ENCODE data around the gene AGAP1. TPM values are rescaled to one million over a fixed set of nuclear protein-coding genes. Genes with fewer than 3 reads are reported as not detected.

Gene AGAP1
- total RNA-seq, 1 experiment from 2014 or later: 23.4 TPM

DNA sequence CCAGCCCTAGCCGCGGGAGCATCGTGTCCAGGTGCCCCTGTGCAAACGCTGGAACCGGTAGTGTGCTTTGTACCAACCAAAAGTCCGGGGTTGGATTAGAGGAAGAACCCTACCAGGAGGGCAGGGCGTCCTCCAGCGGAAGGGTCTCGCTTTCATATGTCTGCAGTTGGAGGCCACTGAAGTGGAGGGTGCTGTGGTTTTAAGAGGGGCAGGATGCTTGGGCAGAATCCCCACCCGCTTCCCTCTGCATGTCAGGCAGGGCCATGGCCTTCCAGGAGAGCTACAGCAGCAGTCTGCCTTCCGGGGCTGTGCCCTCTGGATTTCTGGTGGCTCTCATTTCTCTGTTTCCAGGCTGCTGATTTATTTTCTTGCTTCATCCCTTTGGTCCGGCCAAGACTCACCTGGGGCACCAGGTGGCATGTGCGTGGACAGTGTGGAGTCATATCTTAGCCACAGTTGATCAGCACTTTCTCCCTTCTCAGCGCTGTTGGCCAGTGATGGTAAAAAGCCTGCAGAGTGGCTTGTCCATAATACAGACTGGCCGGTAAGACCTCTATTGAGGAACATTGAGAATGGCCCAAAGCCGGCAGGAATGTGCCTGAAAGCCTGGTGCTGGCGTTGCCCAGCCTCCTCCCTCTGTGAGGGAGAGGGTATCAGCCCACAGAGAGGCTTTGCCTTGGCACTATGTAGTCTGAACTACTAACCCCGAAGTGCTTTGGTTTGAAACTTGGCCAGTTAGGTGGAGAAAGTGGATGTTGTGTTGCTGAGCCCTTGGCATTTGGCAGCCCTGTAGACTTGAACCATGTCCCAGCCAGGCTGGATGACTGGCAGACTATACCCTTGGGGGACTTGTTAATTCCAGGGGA is 1.8 kb downstream of the AGAP1 start:
- Histone ChIP-seq H3K9me3 (replicated peaks) (no peaks in the 10 kb centered on the region), H3K27me3 (replicated peaks) (no peaks in the 10 kb centered on the region), H3K27ac (no peak overlapping the region), H3K4me3 (peak overlapping the region; percentile 98), H3K4me1 (replicated peaks) (peaks cover 25% of the 10 kb centered on the region), H3K36me3 (peaks cover 5% of the 10 kb centered on the region)
- DNase-seq (ENCODE audit: low read depth in 1 of 2, low spot score in 2 of 2): no peak

DNA sequence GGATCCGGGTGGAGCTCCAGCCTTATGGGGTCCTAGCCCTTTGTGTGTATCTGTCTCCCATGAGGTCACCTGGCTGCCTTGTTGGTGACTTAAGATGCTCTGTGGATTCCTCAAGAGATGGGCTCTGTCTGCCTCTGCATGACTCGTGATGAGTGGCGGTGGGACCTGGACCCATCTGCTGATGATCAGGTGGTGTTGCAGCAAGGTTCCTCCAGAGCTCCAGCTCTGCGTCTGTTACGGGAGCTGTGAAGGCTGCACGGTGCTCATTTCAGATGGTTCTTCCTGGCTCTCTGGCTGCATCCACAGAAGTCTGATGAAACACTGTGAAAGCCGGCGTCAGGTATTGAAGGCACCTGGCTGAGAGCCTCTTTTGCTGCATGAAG is 2.4 kb downstream of the AGAP1 start:
- Histone ChIP-seq H3K4me1 (replicated peaks) (peaks cover 31% of the 10 kb centered on the region), H3K4me3 (no peak overlapping the region), H3K9me3 (replicated peaks) (no peaks in the 10 kb centered on the region), H3K36me3 (peaks cover 5% of the 10 kb centered on the region), H3K27ac (no peak overlapping the region), H3K27me3 (replicated peaks) (no peaks in the 10 kb centered on the region)
- DNase-seq (ENCODE audit: low read depth in 1 of 2, low spot score in 2 of 2): no peak

DNA sequence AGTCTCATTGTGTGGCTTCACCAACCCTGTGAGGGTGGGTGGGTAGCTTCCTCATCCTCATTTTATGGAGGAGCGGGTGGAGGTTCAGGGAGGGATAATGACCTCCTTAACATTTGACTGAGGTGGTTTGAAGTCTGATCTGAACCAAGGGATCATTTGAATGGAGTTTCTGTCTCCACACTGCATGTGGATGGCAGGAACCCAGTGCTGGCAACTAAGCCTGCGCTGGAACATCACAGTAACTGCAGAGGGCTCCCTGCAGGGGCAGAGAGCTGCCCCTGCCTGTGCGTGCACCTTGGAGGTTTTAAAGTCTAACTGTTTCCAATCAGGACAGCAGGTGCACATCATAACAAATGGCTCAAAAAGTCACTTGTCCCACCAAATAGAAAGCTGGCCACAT is 3.3 kb downstream of the AGAP1 start:
- H3K4me3 ChIP-seq: no peak overlapping the region
- H3K27me3 ChIP-seq (replicated peaks): no peaks in the 10 kb centered on the region
- H3K4me1 ChIP-seq (replicated peaks): peaks cover 38% of the 10 kb centered on the region
- H3K9me3 ChIP-seq (replicated peaks): no peaks in the 10 kb centered on the region
- H3K36me3 ChIP-seq: peaks cover 5% of the 10 kb centered on the region
- DNase-seq (ENCODE audit: low read depth in 1 of 2, low spot score in 2 of 2): no peak
- H3K27ac ChIP-seq: no peak overlapping the region

DNA sequence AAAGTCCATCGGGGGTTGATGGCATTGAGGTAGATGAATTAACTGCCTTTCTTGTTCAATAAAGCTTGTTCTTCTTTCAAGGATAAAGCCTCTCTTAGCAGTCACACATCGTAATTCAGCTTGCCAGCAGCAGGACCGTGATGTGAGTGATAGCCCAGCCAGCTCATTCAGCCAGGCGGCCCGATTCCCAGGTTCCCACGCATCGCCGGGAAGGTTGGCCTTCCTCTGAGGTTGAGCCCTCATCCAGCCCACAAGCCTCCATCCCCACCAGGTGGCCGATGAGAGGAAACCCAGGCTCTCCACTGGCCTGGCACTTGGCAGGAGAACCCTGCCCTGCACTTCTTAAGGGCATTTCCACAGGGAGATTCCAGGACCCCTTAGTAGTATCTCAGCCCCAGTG is 4.7 kb downstream of the AGAP1 start:
- no peaks in the 10 kb centered on the region for H3K9me3 ChIP-seq (replicated peaks)

DNA sequence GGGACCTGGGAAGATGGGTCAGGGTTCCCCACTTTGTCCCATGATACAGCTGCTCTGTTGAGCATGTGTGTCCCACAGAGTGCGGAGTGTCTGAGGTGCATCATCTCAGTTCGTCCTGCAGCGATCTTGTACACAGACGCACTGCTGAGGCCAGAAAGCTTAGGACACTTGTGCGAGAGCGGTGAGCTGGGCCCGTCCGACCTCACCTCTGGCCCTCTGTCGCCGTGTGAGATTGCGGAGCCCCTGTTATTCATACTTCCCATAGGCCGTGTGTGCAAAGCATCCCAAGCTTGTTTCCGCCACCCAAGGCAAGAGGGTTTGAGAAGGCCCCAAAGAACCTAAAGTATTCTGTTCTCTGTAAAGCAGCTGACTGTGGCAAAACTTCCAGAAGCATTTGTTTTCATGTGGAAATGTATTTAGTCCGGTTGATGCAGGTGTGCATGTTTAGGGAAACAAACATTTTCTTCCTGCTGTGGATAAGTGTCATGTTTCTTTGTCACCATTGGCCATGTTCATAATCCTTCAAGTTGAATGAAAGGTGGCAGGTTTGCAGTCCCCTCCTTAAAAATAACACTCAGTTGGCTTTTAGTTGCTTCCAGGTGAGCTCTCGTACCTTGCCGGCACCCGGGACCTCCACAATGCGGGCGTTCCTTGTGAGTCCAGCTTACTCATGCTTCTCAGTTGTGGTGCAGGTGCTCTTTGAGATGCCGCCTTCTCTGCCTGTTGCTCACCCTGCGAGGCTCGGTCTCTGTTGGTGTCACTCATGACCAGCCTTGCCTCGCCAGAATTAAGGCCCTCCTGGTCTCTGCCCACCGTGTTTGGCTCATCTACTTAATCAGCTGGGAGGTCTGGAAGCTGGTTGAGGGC is 5.3 kb downstream of the AGAP1 start:
- Histone ChIP-seq H3K27me3 (replicated peaks) (no peaks in the 10 kb centered on the region), H3K27ac (no peak overlapping the region), H3K9me3 (replicated peaks) (no peaks in the 10 kb centered on the region), H3K36me3 (peaks cover under 1% of the 10 kb centered on the region; the same call in 1 of the 2 replicates), H3K4me1 (replicated peaks) (peaks cover 31% of the 10 kb centered on the region), H3K4me3 (no peak overlapping the region)
- DNase-seq (ENCODE audit: low read depth in 1 of 2, low spot score in 2 of 2): no peak

More for the DNA sequence above, 4.7 kb downstream of the AGAP1 start:
- Histone ChIP-seq H3K27me3 (replicated peaks) (no peaks in the 10 kb centered on the region), H3K27ac (no peak overlapping the region), H3K36me3 (peaks cover 4% of the 10 kb centered on the region), H3K4me3 (no peak overlapping the region), H3K4me1 (replicated peaks) (peaks cover 33% of the 10 kb centered on the region)
- no peak for DNase-seq (ENCODE audit: low read depth in 1 of 2, low spot score in 2 of 2)

DNA sequence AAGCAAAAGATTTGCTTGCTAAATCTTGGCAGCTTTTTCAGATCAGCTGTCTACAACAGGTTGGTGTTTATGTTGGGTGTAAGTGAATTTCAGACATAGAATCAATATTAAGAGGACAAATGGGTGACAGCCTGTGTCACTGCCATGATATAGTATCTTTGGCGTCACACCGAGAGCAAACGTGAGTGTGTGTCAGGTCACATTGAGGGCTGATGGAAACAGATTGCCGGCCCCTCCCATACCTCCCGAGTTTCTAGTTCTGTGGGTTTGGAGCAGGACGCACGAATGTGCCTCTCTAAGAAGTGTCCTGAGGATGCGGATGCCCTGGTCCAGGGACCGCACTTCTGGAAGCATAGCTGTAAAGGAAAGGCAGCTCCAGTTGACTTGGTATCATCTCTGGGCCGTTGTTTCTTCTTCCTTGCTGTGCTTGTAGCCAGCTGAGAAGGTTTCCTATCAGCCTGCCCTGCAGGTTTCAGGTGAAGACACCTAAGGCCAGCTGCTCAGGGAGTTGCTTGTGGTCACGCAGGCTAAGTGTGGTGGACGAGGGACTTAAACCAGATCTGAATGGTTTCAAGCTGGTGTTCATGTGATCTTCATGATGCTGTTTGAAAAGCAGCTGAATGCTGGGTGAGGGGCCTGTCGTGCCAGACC is 6.4 kb downstream of the AGAP1 start:
- no peaks in the 10 kb centered on the region for H3K36me3 ChIP-seq
- no peaks in the 10 kb centered on the region for H3K9me3 ChIP-seq (replicated peaks)
- peaks cover 35% of the 10 kb centered on the region for H3K4me1 ChIP-seq (replicated peaks)
- DNase-seq (ENCODE audit: low read depth in 1 of 2, low spot score in 2 of 2): no peak
- H3K27me3 ChIP-seq (replicated peaks): no peaks in the 10 kb centered on the region
- H3K4me3 ChIP-seq: no peak overlapping the region
- H3K27ac ChIP-seq: no peak overlapping the region

DNA sequence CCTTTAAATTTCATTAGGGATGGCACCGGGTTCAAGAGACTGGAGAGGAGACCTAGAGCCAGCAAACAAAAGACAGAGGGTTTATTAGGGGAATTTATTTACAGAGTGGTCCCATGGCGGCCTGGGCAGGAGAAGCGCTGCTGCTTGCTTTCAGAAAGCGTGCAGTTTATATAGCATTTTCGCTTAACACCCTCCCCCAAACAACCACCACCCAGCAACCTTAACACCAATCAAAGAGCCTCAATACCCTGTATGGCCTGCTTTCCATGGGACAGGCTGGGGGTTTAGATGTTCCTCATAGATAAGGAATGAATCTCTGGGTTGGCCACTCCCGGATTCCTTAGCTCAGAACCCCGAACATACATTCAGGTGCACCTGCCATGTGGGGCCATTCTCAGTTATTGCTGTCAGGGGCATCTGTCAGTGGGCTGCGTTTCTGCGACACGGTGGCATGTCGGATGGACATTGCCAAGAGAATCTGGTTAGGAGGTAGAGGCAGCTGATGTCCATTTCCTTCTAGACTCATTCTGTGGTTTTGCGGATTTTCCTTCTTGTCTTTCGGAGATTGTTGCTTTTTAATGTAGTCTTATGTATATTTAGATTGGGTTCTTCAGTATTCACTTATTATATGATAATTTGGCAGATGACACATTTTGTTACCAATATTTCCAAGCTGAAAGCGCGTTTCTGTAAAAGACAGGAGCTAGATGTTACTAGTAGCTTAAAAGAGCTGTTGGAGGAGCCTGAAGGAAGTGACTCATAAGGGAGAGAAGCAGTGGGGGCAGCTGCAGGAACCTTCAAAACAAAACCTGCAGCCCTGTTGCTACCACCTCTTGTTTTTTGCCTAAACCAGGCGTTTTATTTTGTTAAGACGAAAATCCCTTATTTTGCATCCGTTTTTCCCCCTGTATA is 7.2 kb downstream of the AGAP1 start:
- H3K9me3 ChIP-seq (replicated peaks): no peaks in the 10 kb centered on the region
- H3K27me3 ChIP-seq (replicated peaks): no peaks in the 10 kb centered on the region
- no peaks in the 10 kb centered on the region for H3K36me3 ChIP-seq
- H3K4me3 ChIP-seq: no peak overlapping the region
- peak in 1 of 2 experiments; percentile 53 for DNase-seq (ENCODE audit: low read depth in 1 of 2, low spot score in 2 of 2)
- peak overlapping the region; percentile 5; the same call in 1 of the 2 replicates for H3K27ac ChIP-seq
- H3K4me1 ChIP-seq (replicated peaks): peaks cover 32% of the 10 kb centered on the region

DNA sequence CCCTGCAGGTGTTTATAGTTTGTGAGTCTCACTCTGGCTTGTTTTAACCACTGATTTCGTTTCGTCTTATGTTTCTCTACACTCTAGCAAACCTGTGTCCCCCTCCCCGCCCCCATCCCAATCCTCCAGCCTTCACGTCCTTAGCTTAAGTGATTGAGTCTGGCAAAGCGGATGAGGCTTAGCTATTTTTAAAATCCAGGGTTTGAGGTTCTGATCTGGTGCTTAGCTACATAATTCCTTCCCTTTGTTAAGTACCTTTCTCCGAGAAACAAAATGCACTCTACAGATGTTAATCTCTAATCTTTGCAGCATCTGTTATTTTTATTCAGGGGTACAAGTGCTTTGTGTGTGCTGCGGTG is 7.8 kb downstream of the AGAP1 start:
- Histone ChIP-seq H3K9me3 (replicated peaks) (no peaks in the 10 kb centered on the region), H3K27me3 (replicated peaks) (no peaks in the 10 kb centered on the region), H3K4me1 (replicated peaks) (peaks cover 28% of the 10 kb centered on the region), H3K27ac (no peak overlapping the region), H3K36me3 (no peaks in the 10 kb centered on the region), H3K4me3 (no peak overlapping the region)
- no peak for DNase-seq (ENCODE audit: low read depth in 1 of 2, low spot score in 2 of 2)

DNA sequence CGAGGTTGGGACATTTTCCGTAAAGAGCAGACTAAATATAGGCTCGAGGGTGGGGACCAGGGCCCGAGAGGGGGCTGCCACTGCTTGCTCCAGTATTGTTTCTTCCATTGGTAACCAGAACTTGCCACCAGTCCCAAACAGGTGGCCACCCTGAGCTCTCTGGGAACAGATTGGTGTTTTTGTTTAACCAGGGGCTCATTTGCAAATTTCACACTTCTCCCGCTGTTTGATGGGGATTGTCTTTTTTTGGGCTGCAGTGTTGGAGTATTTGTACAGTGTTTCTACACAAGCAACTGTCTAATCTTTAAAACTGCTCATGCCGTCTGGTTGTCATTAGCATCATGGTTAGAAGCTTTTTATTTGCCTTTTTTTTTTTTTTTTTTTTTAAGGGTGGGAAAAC is 8.5 kb downstream of the AGAP1 start:
- peaks cover 28% of the 10 kb centered on the region for H3K4me1 ChIP-seq (replicated peaks)
- H3K9me3 ChIP-seq (replicated peaks): no peaks in the 10 kb centered on the region
- H3K27me3 ChIP-seq (replicated peaks): no peaks in the 10 kb centered on the region
- no peak for DNase-seq (ENCODE audit: low read depth in 1 of 2, low spot score in 2 of 2)
- no peak overlapping the region for H3K27ac ChIP-seq
- no peaks in the 10 kb centered on the region for H3K36me3 ChIP-seq
- H3K4me3 ChIP-seq: no peak overlapping the region

DNA sequence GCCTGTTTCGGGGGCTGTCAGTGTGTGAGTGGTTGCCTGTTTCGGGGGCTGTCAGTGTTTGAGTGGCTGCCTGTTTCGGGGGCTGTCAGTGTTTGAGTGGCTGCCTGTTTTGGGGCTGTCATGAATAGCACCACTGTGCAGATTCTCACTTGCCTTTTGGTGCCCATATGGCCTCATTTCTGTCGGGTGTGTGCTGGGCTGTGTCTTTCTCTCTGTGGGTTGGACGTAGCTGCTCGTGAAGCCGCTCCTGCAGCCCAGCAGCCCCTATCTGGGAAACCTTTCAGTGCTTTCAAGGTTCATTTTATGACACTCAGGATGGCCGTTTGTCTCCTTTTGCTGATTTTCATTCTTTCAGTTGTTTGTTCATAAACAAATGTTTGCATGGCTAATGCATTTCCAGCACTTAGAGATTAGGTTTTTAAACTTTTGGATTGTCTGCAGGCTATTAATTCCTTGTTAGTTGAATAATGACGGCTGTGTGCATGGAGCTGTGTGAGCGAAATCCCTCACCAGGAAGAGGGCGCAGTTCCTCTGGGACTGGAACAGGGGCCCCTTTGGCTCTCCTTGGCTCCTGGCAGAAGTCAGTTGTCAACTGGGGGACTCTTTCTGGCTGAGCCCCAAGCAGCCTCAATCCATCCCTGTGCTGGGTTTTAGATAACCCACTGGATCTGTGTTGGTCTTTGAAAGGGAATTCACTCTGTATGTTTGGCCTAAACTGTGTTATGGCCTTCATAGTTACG is 10.8 kb downstream of the AGAP1 start:
- Histone ChIP-seq H3K4me1 (replicated peaks) (peaks cover 28% of the 10 kb centered on the region), H3K4me3 (no peak overlapping the region), H3K27me3 (replicated peaks) (no peaks in the 10 kb centered on the region), H3K9me3 (replicated peaks) (no peaks in the 10 kb centered on the region), H3K27ac (no peak overlapping the region), H3K36me3 (0 out of 2 replicates have a peak, but pooled peaks cover 4% of the 10 kb centered on the region)
- no peak for DNase-seq (ENCODE audit: low read depth in 1 of 2, low spot score in 2 of 2)

DNA sequence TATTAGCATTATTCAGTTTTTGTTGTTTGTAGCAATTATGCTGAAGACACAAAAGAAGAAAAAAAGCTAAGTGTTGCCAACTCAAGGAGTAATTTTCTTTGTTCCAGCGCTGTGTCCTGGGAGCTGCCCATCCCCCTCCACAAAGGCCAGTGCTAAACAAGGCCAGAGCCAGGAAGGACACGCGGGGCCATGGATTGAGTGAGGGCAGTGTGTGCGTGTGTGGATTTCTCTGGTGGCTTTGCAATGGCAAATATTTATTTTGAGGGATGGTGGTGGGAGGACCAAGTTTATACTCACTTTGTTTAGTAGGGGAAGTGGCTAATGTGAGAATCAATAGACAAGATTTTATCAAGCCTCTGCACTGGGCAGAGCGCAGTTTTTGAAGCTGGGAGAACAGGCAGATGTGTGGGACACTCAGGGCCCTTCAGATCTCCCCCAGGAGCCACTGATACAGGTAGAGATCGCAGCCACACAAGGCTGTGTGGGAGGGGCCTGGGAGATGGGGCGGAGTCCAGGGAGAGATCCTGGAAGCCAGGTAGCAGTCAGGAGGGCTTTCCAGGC is 11.4 kb downstream of the AGAP1 start:
- Histone ChIP-seq H3K27ac (no peak overlapping the region), H3K36me3 (0 out of 2 replicates have a peak, but pooled peaks cover 4% of the 10 kb centered on the region), H3K4me1 (replicated peaks) (peaks cover 28% of the 10 kb centered on the region), H3K27me3 (replicated peaks) (no peaks in the 10 kb centered on the region), H3K9me3 (replicated peaks) (no peaks in the 10 kb centered on the region), H3K4me3 (no peak overlapping the region)
- DNase-seq (ENCODE audit: low read depth in 1 of 2, low spot score in 2 of 2): peak in 1 of 2 experiments; percentile 56

DNA sequence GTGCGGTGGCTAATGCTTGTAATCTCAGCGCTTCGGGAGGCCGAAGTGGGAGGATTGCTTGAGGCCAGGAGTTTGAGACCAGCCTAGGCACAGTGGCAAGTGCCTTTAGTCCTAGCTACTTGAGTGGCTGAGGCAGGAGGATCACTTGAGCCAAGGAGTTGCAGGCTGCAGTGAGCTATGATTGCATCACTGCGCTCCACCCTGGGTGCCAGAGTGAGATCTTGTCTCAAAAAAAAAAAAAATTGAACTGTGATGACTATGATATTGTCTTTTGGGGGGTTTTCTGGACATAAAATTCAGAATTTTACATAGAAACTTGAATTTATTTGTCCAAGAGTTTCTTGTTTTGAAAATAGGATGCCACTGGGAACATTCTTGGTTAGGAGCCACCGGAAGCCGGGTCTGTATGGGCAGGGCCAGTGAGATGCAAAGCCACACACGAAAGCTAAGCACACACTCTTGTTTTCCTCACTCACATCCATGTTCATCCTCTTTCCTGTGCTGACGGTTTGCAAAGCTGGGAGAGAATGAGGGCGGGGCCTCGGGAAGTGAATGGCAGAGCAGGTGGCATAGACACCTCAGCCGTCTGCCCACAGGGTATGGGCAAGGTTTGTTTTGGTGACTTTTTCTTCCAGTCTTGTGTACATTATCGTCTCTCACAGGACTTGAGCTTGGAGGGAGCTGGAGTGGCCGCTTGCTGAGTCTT is 12.6 kb downstream of the AGAP1 start:
- DNase-seq (ENCODE audit: low read depth in 1 of 2, low spot score in 2 of 2): no peak
- Histone ChIP-seq H3K4me1 (replicated peaks) (peaks cover 21% of the 10 kb centered on the region), H3K27me3 (replicated peaks) (no peaks in the 10 kb centered on the region), H3K9me3 (replicated peaks) (no peaks in the 10 kb centered on the region), H3K27ac (no peak overlapping the region), H3K4me3 (no peak overlapping the region), H3K36me3 (0 out of 2 replicates have a peak, but pooled peaks cover 4% of the 10 kb centered on the region)
